ENCODE data around the gene NUAK1. TPM values are rescaled to one million over a fixed set of nuclear protein-coding genes. Genes with fewer than 3 reads are reported as not detected.

Gene NUAK1
- total and polyA plus RNA-seq, 7 donors: 1.8 to 12.1 (median 5.8) TPM

DNA sequence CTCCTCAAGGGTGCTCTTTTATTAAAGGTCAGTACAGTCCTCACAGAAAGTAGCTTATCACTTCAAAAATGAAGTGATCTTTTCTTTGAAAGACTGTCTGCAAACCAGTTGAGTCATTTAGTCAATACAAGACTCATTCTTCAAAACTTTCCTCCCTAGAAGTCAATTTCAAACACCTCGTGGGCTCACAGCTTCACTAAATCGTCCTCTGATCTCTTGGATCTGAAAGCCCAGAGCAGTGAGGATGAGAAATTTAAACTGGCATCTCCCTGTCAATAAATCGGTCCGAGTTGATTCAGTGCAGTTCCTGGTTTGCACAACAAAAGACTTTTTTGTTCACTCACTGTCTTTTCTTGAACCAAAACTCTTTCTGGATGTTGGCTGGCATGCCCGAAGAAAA, 44.5 kb downstream of the NUAK1 start:
- Histone ChIP-seq H3K9me3 (no peaks in the 10 kb centered on the region), H3K4me1 (peaks cover 0 to 28% (median 22%) of the 10 kb centered on the region in 4 donors), H3K27ac (no peak overlapping the region), H3K36me3 (no peaks in the 10 kb centered on the region), H3K4me3 (no peak overlapping the region), H3K27me3 (no peaks in the 10 kb centered on the region)
- intact Hi-C loops (cut with DNase I): no loop called here
- DNase-seq: no peak
- TF ChIP-seq, protein P1, sequence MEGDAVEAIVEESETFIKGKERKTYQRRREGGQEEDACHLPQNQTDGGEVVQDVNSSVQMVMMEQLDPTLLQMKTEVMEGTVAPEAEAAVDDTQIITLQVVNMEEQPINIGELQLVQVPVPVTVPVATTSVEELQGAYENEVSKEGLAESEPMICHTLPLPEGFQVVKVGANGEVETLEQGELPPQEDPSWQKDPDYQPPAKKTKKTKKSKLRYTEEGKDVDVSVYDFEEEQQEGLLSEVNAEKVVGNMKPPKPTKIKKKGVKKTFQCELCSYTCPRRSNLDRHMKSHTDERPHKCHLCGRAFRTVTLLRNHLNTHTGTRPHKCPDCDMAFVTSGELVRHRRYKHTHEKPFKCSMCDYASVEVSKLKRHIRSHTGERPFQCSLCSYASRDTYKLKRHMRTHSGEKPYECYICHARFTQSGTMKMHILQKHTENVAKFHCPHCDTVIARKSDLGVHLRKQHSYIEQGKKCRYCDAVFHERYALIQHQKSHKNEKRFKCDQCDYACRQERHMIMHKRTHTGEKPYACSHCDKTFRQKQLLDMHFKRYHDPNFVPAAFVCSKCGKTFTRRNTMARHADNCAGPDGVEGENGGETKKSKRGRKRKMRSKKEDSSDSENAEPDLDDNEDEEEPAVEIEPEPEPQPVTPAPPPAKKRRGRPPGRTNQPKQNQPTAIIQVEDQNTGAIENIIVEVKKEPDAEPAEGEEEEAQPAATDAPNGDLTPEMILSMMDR (IDR thresholded peaks at IDR 0.05): no peak
- no peak for TF ChIP-seq EP300 (IDR thresholded peaks at IDR 0.05)
- TF ChIP-seq POLR2A (IDR thresholded peaks at IDR 0.05): no peak
- no peak for TF ChIP-seq POLR2AphosphoS5 (IDR thresholded peaks at IDR 0.05)
- 69 to 78% methylated on average over 5 of the region's 5 CpGs for WGBS, 2 donors

DNA sequence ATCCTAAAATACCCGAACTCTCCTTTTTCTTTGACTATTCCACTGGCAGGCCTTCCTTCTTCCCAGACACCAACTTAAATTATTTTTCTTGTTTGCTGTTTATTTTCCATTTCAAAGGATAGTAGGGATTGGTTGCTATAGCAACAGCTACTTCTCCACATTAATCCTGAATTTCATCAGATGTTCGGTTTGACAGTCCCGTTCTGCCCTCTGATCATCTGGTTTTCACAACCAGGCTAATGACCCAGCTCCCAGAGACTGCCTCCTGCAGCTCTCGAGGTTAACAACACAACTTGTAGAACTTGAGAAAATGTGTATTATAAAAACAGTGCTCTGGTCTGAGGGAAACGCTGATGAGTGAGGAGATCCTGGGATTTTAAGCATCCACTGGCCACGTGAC, 45.5 kb downstream of the NUAK1 start:
- Histone ChIP-seq H3K27me3 (no peaks in the 10 kb centered on the region), H3K4me1 (peaks cover 0 to 36% (median 29%) of the 10 kb centered on the region in 4 donors), H3K9me3 (no peaks in the 10 kb centered on the region), H3K4me3 (no peak overlapping the region), H3K36me3 (no peaks in the 10 kb centered on the region), H3K27ac (no peak overlapping the region)
- no peak for DNase-seq
- WGBS, 2 donors: 80 to 82% methylated on average over 6 of the region's 6 CpGs
- intact Hi-C loops (cut with DNase I): no loop called here
- TF ChIP-seq EP300 (IDR thresholded peaks at IDR 0.05) (no peak), POLR2AphosphoS5 (IDR thresholded peaks at IDR 0.05) (no peak)
- TF ChIP-seq, protein P1 (IDR thresholded peaks at IDR 0.05): no peak

DNA sequence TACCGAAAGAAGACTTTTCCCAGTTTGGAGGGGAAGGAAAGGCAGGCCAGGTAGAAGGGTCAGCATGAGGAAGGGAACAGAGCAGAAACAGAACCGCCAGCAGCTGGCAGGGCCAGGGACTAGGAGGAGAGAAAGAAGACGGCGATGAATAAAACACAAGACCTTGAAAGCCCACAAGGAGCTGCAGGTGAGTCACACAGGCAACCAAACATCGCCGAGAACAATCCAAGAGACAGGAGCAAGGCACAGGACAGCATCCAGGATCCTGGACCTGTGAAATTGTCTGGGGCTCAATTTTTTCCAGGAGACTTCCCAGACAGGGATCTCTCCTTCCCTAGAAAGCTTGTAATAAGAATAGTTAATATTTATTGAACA, 47.3 kb downstream of the NUAK1 start:
- intact Hi-C loops (cut with DNase I): no loop called here
- no peaks in the 10 kb centered on the region for H3K9me3 ChIP-seq
- H3K27ac ChIP-seq: peak overlapping the region; percentile 43 to 82 (median 71)
- no peak overlapping the region for H3K4me3 ChIP-seq
- H3K36me3 ChIP-seq: no peaks in the 10 kb centered on the region
- no peak for DNase-seq
- peaks cover 0 to 36% (median 29%) of the 10 kb centered on the region in 4 donors for H3K4me1 ChIP-seq
- TF ChIP-seq POLR2A (IDR thresholded peaks at IDR 0.05): no peak
- no peak for TF ChIP-seq POLR2AphosphoS5 (IDR thresholded peaks at IDR 0.05)
- H3K27me3 ChIP-seq: no peaks in the 10 kb centered on the region
- WGBS, 2 donors: 90 to 92% methylated on average over 6 of the region's 6 CpGs

DNA sequence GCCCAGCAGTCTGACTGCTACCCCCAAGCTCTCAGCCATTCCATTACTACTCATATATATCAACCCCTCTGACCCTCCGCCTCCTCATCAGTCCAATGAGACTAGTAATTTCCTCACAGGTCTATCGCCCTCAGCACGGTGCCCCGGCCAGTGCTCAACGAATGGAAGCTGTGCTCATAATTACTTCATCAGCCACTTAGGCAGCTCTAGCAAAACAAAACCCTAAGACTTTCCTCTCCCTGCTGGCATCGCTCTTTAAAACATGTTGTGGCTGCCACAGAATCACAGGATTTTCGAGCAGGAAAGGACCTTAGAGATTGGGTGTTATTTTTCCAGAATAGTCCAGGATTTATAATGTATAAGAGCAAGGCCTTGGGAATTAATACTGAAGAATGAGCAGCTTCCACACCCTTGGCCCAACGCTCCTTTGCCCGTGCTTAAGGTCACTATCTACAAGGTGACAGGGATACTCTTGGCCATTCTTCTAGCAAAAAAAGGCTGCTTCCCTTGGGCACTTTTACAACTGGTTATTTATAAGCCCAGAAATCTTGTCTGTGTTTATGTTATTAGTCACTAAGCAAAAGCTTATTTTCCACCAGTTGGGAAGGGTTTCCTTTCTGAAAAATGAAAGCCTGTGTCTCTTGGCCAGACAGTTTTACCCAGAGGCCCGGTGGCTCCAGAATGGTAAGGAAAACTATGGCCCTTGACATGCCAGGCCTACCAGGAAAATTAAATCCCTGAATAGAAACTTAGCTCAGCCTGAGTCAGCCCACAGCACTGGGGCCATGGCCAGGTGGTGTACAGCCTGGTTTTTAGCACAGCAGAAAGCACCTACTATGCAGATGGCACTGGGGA, 47.9 kb downstream of the NUAK1 start:
- TF ChIP-seq POLR2A (IDR thresholded peaks at IDR 0.05) (no peak), POLR2AphosphoS5 (IDR thresholded peaks at IDR 0.05) (peak in 3 of 4 donors; percentile 45 to 67 (median 49)), EP300 (IDR thresholded peaks at IDR 0.05) (peak in 1 of 4 donors; percentile 36)
- TF ChIP-seq, protein P1 (IDR thresholded peaks at IDR 0.05): no peak
- intact Hi-C loops (cut with DNase I): no loop called here
- 80 to 88% methylated on average over 10 of the region's 10 CpGs for WGBS, 2 donors
- no peak overlapping the region for H3K4me3 ChIP-seq
- H3K36me3 ChIP-seq: no peaks in the 10 kb centered on the region
- DNase-seq: no peak
- H3K27ac ChIP-seq: peak overlapping the region; percentile 43 to 82 (median 71)
- H3K9me3 ChIP-seq: no peaks in the 10 kb centered on the region
- no peaks in the 10 kb centered on the region for H3K27me3 ChIP-seq
- H3K4me1 ChIP-seq: peaks cover 0 to 36% (median 29%) of the 10 kb centered on the region in 4 donors

DNA sequence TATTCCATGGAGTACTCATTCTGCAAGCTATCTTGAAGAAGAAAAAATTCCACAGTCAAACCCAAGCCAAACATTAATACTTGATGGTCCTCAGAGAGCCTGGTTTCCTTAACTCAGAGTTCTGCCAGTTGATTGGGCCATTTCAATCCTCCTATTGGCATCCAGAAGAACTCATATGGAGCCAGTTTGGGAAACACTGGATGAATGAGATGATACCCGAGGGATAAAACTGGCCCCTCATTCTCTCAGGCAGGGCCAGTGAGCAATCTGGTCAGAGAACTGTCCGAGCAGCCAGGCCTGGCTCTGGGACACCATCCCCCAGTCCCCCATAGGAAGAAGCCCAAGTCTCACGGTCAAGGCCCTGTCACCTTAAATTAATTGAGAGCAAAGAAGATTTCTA, 48.8 kb downstream of the NUAK1 start:
- no peak for DNase-seq
- no peak for TF ChIP-seq POLR2A (IDR thresholded peaks at IDR 0.05)
- TF ChIP-seq, protein P1 (IDR thresholded peaks at IDR 0.05): no peak
- TF ChIP-seq EP300 (IDR thresholded peaks at IDR 0.05): no peak
- TF ChIP-seq POLR2AphosphoS5 (IDR thresholded peaks at IDR 0.05): no peak
- 83 to 92% methylated on average over 3 of the region's 3 CpGs for WGBS, 2 donors
- Histone ChIP-seq H3K27me3 (no peaks in the 10 kb centered on the region), H3K36me3 (no peaks in the 10 kb centered on the region), H3K9me3 (no peaks in the 10 kb centered on the region), H3K27ac (peak overlapping the region in 2 of 4 donors; percentile 80 to 82), H3K4me1 (peaks cover 0 to 37% (median 30%) of the 10 kb centered on the region in 4 donors), H3K4me3 (no peak overlapping the region)
- intact Hi-C loops (cut with DNase I): loop anchor here (5.0 kb wide), 1 partner anchor 37 kb away; no protein-coding TSS in a partner anchor
